Right lobe of liver (tissue), 6 donors: ENCODE measurements around the gene LCP1. TPM values are rescaled to one million over a fixed set of nuclear protein-coding genes. Genes with fewer than 3 reads are reported as not detected.

Experiments used
- ATAC-seq, 4 donors: fragments of 200-7000 bp; cut with Tn5 transposase; one replicate each; pipeline ENCODE4 v1.9.1; 2020; ENCODE audit warnings: mild to moderate bottlenecking in 4 of 4, moderate library complexity in 4 of 4
- DNase-seq, 3 donors: peaks; one replicate each; pipeline ENCODE4 v3.0.0-alpha.2; 2020
- H3K27ac ChIP-seq, 3 donors: fragments of 200-600 bp; one replicate each; pipeline ENCODE4 v1.8.0; 2022
- H3K27me3 ChIP-seq, 2 donors: fragments of 200-600 bp; one replicate each; pipeline ENCODE4 v1.8.0; 2022
- H3K36me3 ChIP-seq, 4 donors: fragments of 200-600 bp; sonication (generic) in 1 of 4; one replicate each; pipeline versions ENCODE4 v1.5.1 to v1.8.0; 2017 to 2022; ENCODE audit warnings: control low read depth in 1 of 4
- H3K4me1 ChIP-seq, 4 donors: fragments of 200-600 bp; sonication (generic) in 1 of 4; one replicate each; pipeline versions ENCODE4 v1.5.1 to v1.8.0; 2017 to 2022; ENCODE audit warnings: control low read depth in 1 of 4
- H3K4me3 ChIP-seq, 3 donors: fragments of 200-600 bp; one replicate each; pipeline ENCODE4 v1.8.0; 2022
- H3K9me3 ChIP-seq, 4 donors: fragments of 200-600 bp; sonication (generic) in 1 of 4; one replicate each; pipeline versions ENCODE4 v1.5.1 to v1.8.0; 2017 to 2022; ENCODE audit warnings: control low read depth in 1 of 4
- CTCF ChIP-seq, 4 donors: fragments of 200-600 bp in 3 of 4; fragments of 450-650 bp in 1 of 4; IDR thresholded peaks; one replicate each; pipeline versions ENCODE4 v1.5.1 to v1.8.0; 2016 to 2022; ENCODE audit warnings: antibody characterized with exemption in 4 of 4, mild to moderate bottlenecking in 2 of 4
- POLR2A ChIP-seq: fragments of 450-650 bp; IDR thresholded peaks from one replicate; pipeline ENCODE4 v1.6.1; 2017; ENCODE audit warnings: antibody characterized with exemption, mild to moderate bottlenecking
- WGBS: methylation state at CpG from one replicate; pipeline ENCODE4 v1.1.6; 2018; ENCODE audit warnings: low coverage, low lambda C conversion rate; ENCODE audit not compliant: insufficient coverage; ENCODE audit errors: missing lambda C conversion rate; 5-methylcytosine and 5-hydroxymethylcytosine counted together
- intact Hi-C, 2 donors: fragments of 100-400 bp; cut with DNase I; formaldehyde crosslinking; loops; one replicate each; pipeline versions ENCODE4 v1.11.2 to v1.14.1; 2022
- total RNA-seq, 6 experiments: library from RNA; depleted of rRNA in 2 of 6; stranded (reverse); fragments of >200 nt in 2 of 6; fragmentation: NEBNext Ultra II Directional in 3 of 6; extraction: Animal tissue kit (Norgen Biotek cat#: 25700) in 3 of 6; gene quantifications; one replicate each; pipeline versions ENCODE4 v1.1.0 to v1.2.4, GENCODE V29; 2016 to 2023
- donor health status: DM: no; HTN: yes; CAD: no.
- donor health status: DM: no; HTN: no; CAD: no.
- donor health status: DM: no; HTN: no; CAD: no.
- donor health status: DM: no; HTN: yes; CAD: no.
- donor health status: DM: no; HTN: yes; CAD: no.

LCP1 gene
- total RNA-seq, 6 experiments from 2014 or later: 19.7 to 58.1 (median 22.8) TPM

GRCh38 chr13:46179491-46179908 lies 2.5 kb downstream of the LCP1 start:
- WGBS: 35% methylated on average over 3 of the region's 3 CpGs
- H3K27me3 ChIP-seq: no peaks in the 10 kb centered on the region
- H3K4me1 ChIP-seq: no peaks in the 10 kb centered on the region
- H3K4me3 ChIP-seq: peak overlapping the region in 1 of 3 donors; percentile 31
- DNase-seq (peak in 2 of 3 donors; percentile 54 to 73), ATAC-seq (peak in 2 of 4 donors; percentile 29 to 46)
- no peaks in the 10 kb centered on the region for H3K36me3 ChIP-seq
- H3K9me3 ChIP-seq: no peaks in the 10 kb centered on the region
- H3K27ac ChIP-seq: peak overlapping the region in 2 of 3 donors; percentile 58 to 64
- TF ChIP-seq POLR2A: no peak
- no peak for TF ChIP-seq CTCF (IDR thresholded peaks at IDR 0.05)
- intact Hi-C loops: no loop called here

DNA sequence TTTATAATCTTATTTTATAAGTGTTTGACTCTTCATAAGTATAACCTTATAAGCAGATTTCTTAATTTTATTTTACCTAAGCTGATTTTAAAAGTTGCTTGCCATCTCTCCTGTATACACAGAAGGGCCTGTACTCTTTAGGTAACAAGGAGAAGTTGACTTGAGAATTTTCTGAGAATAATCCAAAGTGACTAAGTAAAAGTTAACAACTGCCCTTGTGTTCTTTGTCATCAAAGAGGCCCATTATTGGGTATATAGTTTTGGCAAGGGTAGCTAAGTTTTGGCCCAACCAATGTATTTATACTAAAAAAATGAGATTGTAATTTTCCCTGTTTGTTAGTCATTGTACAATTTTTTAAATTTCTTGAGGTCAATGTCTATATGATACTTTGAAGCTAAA lies 3.2 kb downstream of the LCP1 start:
- H3K9me3 ChIP-seq: no peaks in the 10 kb centered on the region
- H3K4me3 ChIP-seq: peak overlapping the region in 1 of 3 donors; percentile 31
- H3K27me3 ChIP-seq: no peaks in the 10 kb centered on the region
- ATAC-seq (no peak), DNase-seq (no peak)
- no peaks in the 10 kb centered on the region for H3K4me1 ChIP-seq
- intact Hi-C loops: no loop called here
- TF ChIP-seq CTCF (IDR thresholded peaks at IDR 0.05) (no peak), POLR2A (no peak)
- H3K36me3 ChIP-seq: no peaks in the 10 kb centered on the region
- H3K27ac ChIP-seq: peak overlapping the region in 1 of 3 donors; percentile 58

- no peaks in the 10 kb centered on the region for H3K36me3 ChIP-seq
- TF ChIP-seq CTCF (IDR thresholded peaks at IDR 0.05): no peak
- no peak for TF ChIP-seq POLR2A
- peak; percentile 17 to 25 (median 22) for ATAC-seq
- H3K27ac ChIP-seq: peak overlapping the region in 1 of 3 donors; percentile 58
- H3K4me3 ChIP-seq: no peak overlapping the region
- 43% methylated on average over 5 of the region's 5 CpGs for WGBS
- no peaks in the 10 kb centered on the region for H3K9me3 ChIP-seq
- intact Hi-C loops: no loop called here
- no peaks in the 10 kb centered on the region for H3K27me3 ChIP-seq
- no peak for DNase-seq
- H3K4me1 ChIP-seq: no peaks in the 10 kb centered on the region
These were observed 3.8 kb downstream of the LCP1 start for GRCh38 chr13:46178143-46178542.

DNA sequence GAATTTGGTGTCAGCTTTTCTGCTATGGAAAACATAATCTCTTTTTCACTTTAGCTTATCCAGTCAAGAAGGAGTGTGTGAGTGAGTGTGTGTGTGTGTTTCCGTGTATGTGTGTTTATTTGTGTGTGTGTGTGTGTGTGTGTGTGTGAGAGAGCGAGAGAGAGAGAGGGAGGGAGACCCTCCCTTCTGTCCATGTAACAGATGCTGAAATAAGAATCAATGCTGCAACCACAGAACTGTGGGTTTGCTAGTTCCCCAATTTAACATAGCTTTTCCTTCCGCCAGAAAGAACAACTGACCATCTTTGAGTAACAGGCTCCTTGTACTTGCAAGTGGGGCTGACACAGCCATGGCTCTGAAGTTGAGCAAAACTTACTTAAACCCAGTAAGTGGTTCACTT lies 5.2 kb downstream of the LCP1 start:
- intact Hi-C loops: no loop called here
- ATAC-seq (peak; percentile 43 to 55 (median 47)), DNase-seq (no peak)
- no peak for TF ChIP-seq POLR2A
- TF ChIP-seq CTCF (IDR thresholded peaks at IDR 0.05): no peak
- Histone ChIP-seq H3K36me3 (no peaks in the 10 kb centered on the region), H3K9me3 (no peaks in the 10 kb centered on the region), H3K27ac (peak overlapping the region in 1 of 3 donors; percentile 58), H3K4me1 (peaks cover 0 to under 1% (median 0%) of the 10 kb centered on the region in 4 donors), H3K27me3 (no peaks in the 10 kb centered on the region), H3K4me3 (no peak overlapping the region)
- 29% methylated on average over 2 of the region's 3 CpGs for WGBS

GRCh38 chr13:46173656-46174055 lies 8.3 kb downstream of the LCP1 start:
- H3K4me3 ChIP-seq: no peak overlapping the region
- H3K4me1 ChIP-seq: peaks cover 0 to 4% (median 0%) of the 10 kb centered on the region in 4 donors
- intact Hi-C loops: no loop called here
- no peaks in the 10 kb centered on the region for H3K9me3 ChIP-seq
- H3K27ac ChIP-seq: no peak overlapping the region
- DNase-seq: no peak
- H3K36me3 ChIP-seq: no peaks in the 10 kb centered on the region
- 43% methylated on average over 2 of the region's 2 CpGs for WGBS
- peak in 2 of 4 donors; percentile 14 to 25 for ATAC-seq
- TF ChIP-seq CTCF (IDR thresholded peaks at IDR 0.05): no peak
- TF ChIP-seq POLR2A: no peak
- no peaks in the 10 kb centered on the region for H3K27me3 ChIP-seq
